SK-N-SH (cell line): ENCODE data around the gene CDC42BPG. TPM values are rescaled to one million over a fixed set of nuclear protein-coding genes. Genes with fewer than 3 reads are reported as not detected.

Source experiments
- CTCF ChIA-PET: fragments of 300-600, 350-600 bp; formaldehyde crosslinking; extraction: SDS; loops from one replicate; lab custom pipeline; 2021; lab: Yijun Ruan, JAX
- POLR2A ChIA-PET: fragments of 350-600 bp; sonication (Branson Sonifier 250); formaldehyde crosslinking; extraction: SDS; loops from one replicate; lab custom pipeline; 2020; ENCODE audit warnings: antibody characterized with exemption, inconsistent platforms; lab: Yijun Ruan, JAX
- DNase-seq: peaks from one replicate; pipeline ENCODE4 v3.0.0; 2012
- H2AFZ ChIP-seq: fragments of 200-600 bp; sonication (generic); 2 replicates; pipeline ENCODE4 v1.8.1; 2016; ENCODE audit warnings: antibody characterized with exemption, mild to moderate bottlenecking, low read depth
- H3F3A ChIP-seq: fragments of 200-600 bp; sonication (generic); replicated peaks from 2 replicates; pipeline ENCODE3; 2016; ENCODE audit warnings: antibody characterized with exemption, mild to moderate bottlenecking; ENCODE audit not compliant: insufficient read depth
- H3K27ac ChIP-seq, 2 experiments: fragments of 200-500 bp in 1 of 2; fragments of 200-600 bp in 1 of 2; sonication (Bioruptor generic) in 1 of 2; sonication (generic), shearing (Covaris generic) in 1 of 2; 2 replicates each; pipeline versions ENCODE4 v1.5.1 to v1.6.1; 2014 to 2016; ENCODE audit warnings: low read depth in 2 of 2, inconsistent platforms in 1 of 2, low read length in 1 of 2, mild to moderate bottlenecking in 1 of 2, mixed read lengths in 1 of 2
- H3K27me3 ChIP-seq: fragments of 200-600 bp; sonication (generic), shearing (Covaris generic); 2 replicates; pipeline ENCODE4 v1.6.1; 2016; ENCODE audit warnings: mixed run types; ENCODE audit not compliant: insufficient read depth
- H3K36me3 ChIP-seq, 2 experiments: fragments of 200-500 bp in 1 of 2; fragments of 200-600 bp in 1 of 2; sonication (Bioruptor generic) in 1 of 2; sonication (generic) in 1 of 2; replicated peaks in 1 of 2; 2 replicates each; pipeline versions ENCODE3 to v1.5.1; 2014 to 2016; ENCODE audit warnings: low read length in 1 of 2, mild to moderate bottlenecking in 1 of 2; ENCODE audit not compliant: insufficient read depth in 2 of 2, control insufficient read depth in 1 of 2
- H3K4me1 ChIP-seq, 2 experiments: fragments of 200-500 bp in 1 of 2; fragments of 200-600 bp in 1 of 2; sonication (Bioruptor generic) in 1 of 2; sonication (generic), shearing (Covaris generic) in 1 of 2; 2 replicates each; pipeline versions ENCODE4 v1.5.1 to v1.6.1; 2014 to 2016; ENCODE audit warnings: low read depth in 1 of 2, low read length in 1 of 2, mixed run types in 1 of 2; ENCODE audit not compliant: insufficient read depth in 2 of 2, control insufficient read depth in 1 of 2
- H3K4me2 ChIP-seq: fragments of 200-600 bp; sonication (generic), shearing (Covaris generic); 2 replicates; pipeline ENCODE4 v1.6.1; 2017; ENCODE audit warnings: mixed run types
- H3K4me3 ChIP-seq, 2 experiments: fragments of 200-500 bp in 1 of 2; fragments of 200-600 bp in 1 of 2; sonication (Bioruptor generic) in 1 of 2; sonication (generic), shearing (Covaris generic) in 1 of 2; 2 replicates each; pipeline versions ENCODE4 v1.5.1 to v1.8.1; 2014 to 2016; ENCODE audit warnings: low read depth in 2 of 2, inconsistent platforms in 1 of 2, low read length in 1 of 2, mild to moderate bottlenecking in 1 of 2, mixed read lengths in 1 of 2, moderate library complexity in 1 of 2
- H3K79me2 ChIP-seq: fragments of 200-600 bp; sonication (generic); 2 replicates; pipeline ENCODE4 v1.8.1; 2017; ENCODE audit warnings: mild to moderate bottlenecking; ENCODE audit not compliant: insufficient read depth
- H3K9ac ChIP-seq: fragments of 200-600 bp; sonication (generic); 2 replicates; pipeline ENCODE4 v1.6.1; 2017; ENCODE audit warnings: mixed run types
- H3K9me2 ChIP-seq: fragments of 200-600 bp; sonication (generic); 2 replicates; pipeline ENCODE4 v1.6.1; 2017; ENCODE audit warnings: mixed run types
- H3K9me3 ChIP-seq: fragments of 200-600 bp; sonication (generic); 2 replicates; pipeline ENCODE4 v1.6.1; 2017; ENCODE audit warnings: mixed run types, mild to moderate bottlenecking, moderate library complexity
- H4K20me1 ChIP-seq: fragments of 200-600 bp; sonication (generic); 2 replicates; pipeline ENCODE4 v1.6.1; 2017; ENCODE audit warnings: mild to moderate bottlenecking, mixed run types; ENCODE audit not compliant: insufficient read depth
- CHD2 ChIP-seq: fragments of 150-350 bp; IDR thresholded peaks from 2 replicates; pipeline ENCODE4 v1.6.1; 2018; ENCODE audit warnings: low read length; ENCODE audit not compliant: partially characterized antibody
- ELF1 ChIP-seq: IDR thresholded peaks from 2 replicates; pipeline ENCODE4 v1.4.0; 2012
- EP300 ChIP-seq, 2 experiments: IDR thresholded peaks; 2 replicates each; pipeline versions ENCODE4 v1.4.0 to v1.6.1; 2012; ENCODE audit warnings: borderline replicate concordance in 1 of 2, low read depth in 1 of 2, low read length in 1 of 2
- FOSL2 ChIP-seq: IDR thresholded peaks from 2 replicates; pipeline ENCODE4 v1.4.0; 2012; ENCODE audit warnings: low read depth, mild to moderate bottlenecking, moderate library complexity, borderline replicate concordance
- FOXM1 ChIP-seq: IDR thresholded peaks from 2 replicates; pipeline ENCODE4 v1.4.0; 2012; ENCODE audit warnings: low read depth, mild to moderate bottlenecking
- GABPA ChIP-seq: IDR thresholded peaks from 2 replicates; pipeline ENCODE4 v1.4.0; 2012; ENCODE audit warnings: low read depth, mild to moderate bottlenecking
- JUND ChIP-seq: IDR thresholded peaks from 2 replicates; pipeline ENCODE4 v1.4.0; 2012
- MEF2A ChIP-seq: IDR thresholded peaks from 2 replicates; pipeline ENCODE4 v1.4.0; 2012; ENCODE audit warnings: low read depth, borderline replicate concordance
- NFIC ChIP-seq: IDR thresholded peaks from 2 replicates; pipeline ENCODE4 v1.4.0; 2012; ENCODE audit warnings: borderline replicate concordance
- POLR2AphosphoS5 ChIP-seq: IDR thresholded peaks from 2 replicates; pipeline ENCODE4 v1.6.1; 2012; ENCODE audit warnings: low read depth, low read length
- RCOR1 ChIP-seq: fragments of 150-350 bp; IDR thresholded peaks from 2 replicates; pipeline ENCODE4 v1.6.1; 2017; ENCODE audit warnings: antibody characterized with exemption, low read length
- RXRA ChIP-seq: IDR thresholded peaks from 2 replicates; pipeline ENCODE4 v1.4.0; 2012; ENCODE audit warnings: low read depth, mild to moderate bottlenecking, borderline replicate concordance
- SIN3A ChIP-seq: IDR thresholded peaks from 2 replicates; pipeline ENCODE4 v1.6.1; 2012; ENCODE audit warnings: low read depth, mild to moderate bottlenecking, low read length, moderate library complexity, borderline replicate concordance
- TAF1 ChIP-seq: IDR thresholded peaks from 2 replicates; pipeline ENCODE4 v1.6.1; 2012; ENCODE audit warnings: low read depth, mild to moderate bottlenecking, low read length, moderate library complexity, borderline replicate concordance
- TCF12 ChIP-seq: IDR thresholded peaks from 2 replicates; pipeline ENCODE4 v1.4.0; 2012
- YY1 ChIP-seq: IDR thresholded peaks from 2 replicates; pipeline ENCODE4 v1.4.0; 2012; ENCODE audit warnings: low read depth, mild to moderate bottlenecking
- WGBS: methylation state at CpG from one replicate; pipeline ENCODE4 v1.1.6; 2017; ENCODE audit warnings: low lambda C conversion rate; 5-methylcytosine and 5-hydroxymethylcytosine counted together
- polyA plus RNA-seq, 3 experiments: library from polyadenylated mRNA; depleted of rRNA; stranded (reverse); fragments of >200 nt; gene quantifications; 2 replicates each; pipeline ENCODE4 v1.2.3, GENCODE V29; 2012
- TF ChIP-seq, protein P1 (sequence below): IDR thresholded peaks from 2 replicates; pipeline ENCODE4 v1.4.0; 2012; ENCODE audit warnings: low read depth, borderline replicate concordance
- TF ChIP-seq, protein P2 (sequence below): fragments of 200-600 bp; sonication (generic); IDR thresholded peaks from 2 replicates; pipeline ENCODE4 v1.6.1; 2017; ENCODE audit warnings: antibody characterized with exemption, mild to moderate bottlenecking, moderate library complexity
- TF ChIP-seq, protein P3 (sequence below): fragments of 150-350 bp; IDR thresholded peaks from 2 replicates; pipeline ENCODE4 v1.6.1; 2017; ENCODE audit warnings: antibody characterized with exemption, low read length, low read depth, borderline replicate concordance
- TF ChIP-seq, protein P4 (sequence below): IDR thresholded peaks from 2 replicates; pipeline ENCODE4; 2012
- TF ChIP-seq, protein P5 (sequence below): IDR thresholded peaks from 2 replicates; pipeline ENCODE4 v1.4.0; 2012; ENCODE audit warnings: low read depth
- TF ChIP-seq, protein P6 (sequence below): IDR thresholded peaks from 2 replicates; pipeline ENCODE4 v1.4.0; 2012; ENCODE audit warnings: low read depth, borderline replicate concordance

Gene CDC42BPG
- polyA plus RNA-seq, 1 of the 3 experiments (the other 2 are of a cell fraction): 0.33 TPM

DNA sequence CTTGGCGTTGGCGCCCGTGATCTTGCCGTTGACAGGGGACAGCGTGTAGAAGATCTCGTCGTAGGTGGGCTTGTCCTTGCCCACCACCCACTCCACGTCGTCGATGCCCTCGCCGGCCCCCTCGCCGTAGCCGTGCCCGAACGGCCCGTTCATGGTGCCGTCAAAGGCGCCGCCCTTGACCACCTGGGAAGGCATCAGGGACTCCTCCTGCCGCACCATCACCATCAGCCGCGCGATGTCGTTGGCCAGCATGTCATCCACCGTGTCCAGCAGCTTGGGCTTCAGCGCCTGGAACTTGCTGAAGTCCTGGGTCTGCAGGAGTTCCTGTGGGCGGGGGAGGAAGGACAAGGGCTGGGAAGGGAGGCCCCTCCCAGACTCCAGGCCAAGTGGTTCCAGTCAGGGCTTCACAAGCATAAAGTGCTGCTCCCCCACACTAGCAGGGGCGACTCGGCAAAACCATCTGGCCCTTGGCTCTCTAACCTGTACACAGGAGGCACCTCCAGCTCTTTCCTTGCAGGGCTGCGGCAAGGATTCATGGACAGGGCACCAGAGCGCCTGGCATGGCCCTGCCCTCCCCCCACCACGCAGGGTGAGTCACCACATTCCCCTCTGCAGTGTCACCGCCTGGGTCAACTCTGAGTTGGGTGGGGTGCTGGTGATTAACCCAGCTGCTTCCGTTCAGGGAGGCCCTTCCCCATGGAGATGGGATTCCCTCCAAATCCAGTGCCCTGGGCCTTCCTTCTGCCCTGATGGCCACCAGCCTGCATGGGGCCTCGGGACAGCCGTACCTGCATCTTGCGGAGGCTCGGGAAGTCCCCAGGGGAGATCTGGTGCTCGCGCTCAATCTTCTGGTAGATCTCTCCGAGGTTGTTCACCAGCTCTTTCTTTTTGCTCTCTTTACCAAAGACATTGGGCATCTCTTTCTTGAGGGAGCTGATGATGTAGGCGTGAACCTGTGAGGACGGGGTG lies 10.4 kb upstream of the CDC42BPG start:
- ChIA-PET POLR2A (interaction anchor here (2.4 kb wide), 1 partner anchor 24 kb away, joined by 8 read pairs; the partner anchor contains the start of gene EHD1), CTCF (interaction anchor here (1.2 to 2.4 kb wide), 3 partner anchors 33 to 70 kb away, joined by 4 to 11 read pairs (median 5); partner anchors contain the start of gene PPP2R5B)
- no peaks in the 10 kb centered on the region for H3K27me3 ChIP-seq
- peak overlapping the region; percentile 66 for H3K4me2 ChIP-seq
- peak overlapping the region; percentile 19 to 80; a peak in 3 of 4 replicates for H3K27ac ChIP-seq
- H3K4me3 ChIP-seq: no peak overlapping the region
- 77% methylated on average over 17 of the region's 45 CpGs for WGBS
- H3K79me2 ChIP-seq: peaks cover 23% of the 10 kb centered on the region; the same call in 1 of the 2 replicates
- H3K9me3 ChIP-seq: no peaks in the 10 kb centered on the region
- no peaks in the 10 kb centered on the region for H3K9me2 ChIP-seq
- no peaks in the 10 kb centered on the region for H4K20me1 ChIP-seq
- H3K9ac ChIP-seq: peak overlapping the region; percentile 10; the same call in 1 of the 2 replicates
- H3K4me1 ChIP-seq: peaks cover 11 to 28% of the 10 kb centered on the region in 2 experiments; a peak in 3 of 4 replicates
- H2AFZ ChIP-seq: no peak overlapping the region
- H3K36me3 ChIP-seq: peaks cover 7 to 27% of the 10 kb centered on the region in 2 experiments
- no peak for DNase-seq
- peaks cover 6% of the 10 kb centered on the region for H3F3A ChIP-seq
- peak; percentile 98 for TF ChIP-seq RXRA
- TF ChIP-seq NFIC: peak; percentile 92
- TF ChIP-seq RCOR1: no peak
- TF ChIP-seq, protein P1, sequence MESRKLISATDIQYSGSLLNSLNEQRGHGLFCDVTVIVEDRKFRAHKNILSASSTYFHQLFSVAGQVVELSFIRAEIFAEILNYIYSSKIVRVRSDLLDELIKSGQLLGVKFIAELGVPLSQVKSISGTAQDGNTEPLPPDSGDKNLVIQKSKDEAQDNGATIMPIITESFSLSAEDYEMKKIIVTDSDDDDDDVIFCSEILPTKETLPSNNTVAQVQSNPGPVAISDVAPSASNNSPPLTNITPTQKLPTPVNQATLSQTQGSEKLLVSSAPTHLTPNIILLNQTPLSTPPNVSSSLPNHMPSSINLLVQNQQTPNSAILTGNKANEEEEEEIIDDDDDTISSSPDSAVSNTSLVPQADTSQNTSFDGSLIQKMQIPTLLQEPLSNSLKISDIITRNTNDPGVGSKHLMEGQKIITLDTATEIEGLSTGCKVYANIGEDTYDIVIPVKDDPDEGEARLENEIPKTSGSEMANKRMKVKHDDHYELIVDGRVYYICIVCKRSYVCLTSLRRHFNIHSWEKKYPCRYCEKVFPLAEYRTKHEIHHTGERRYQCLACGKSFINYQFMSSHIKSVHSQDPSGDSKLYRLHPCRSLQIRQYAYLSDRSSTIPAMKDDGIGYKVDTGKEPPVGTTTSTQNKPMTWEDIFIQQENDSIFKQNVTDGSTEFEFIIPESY: peak; percentile 86
- TF ChIP-seq, protein P2, sequence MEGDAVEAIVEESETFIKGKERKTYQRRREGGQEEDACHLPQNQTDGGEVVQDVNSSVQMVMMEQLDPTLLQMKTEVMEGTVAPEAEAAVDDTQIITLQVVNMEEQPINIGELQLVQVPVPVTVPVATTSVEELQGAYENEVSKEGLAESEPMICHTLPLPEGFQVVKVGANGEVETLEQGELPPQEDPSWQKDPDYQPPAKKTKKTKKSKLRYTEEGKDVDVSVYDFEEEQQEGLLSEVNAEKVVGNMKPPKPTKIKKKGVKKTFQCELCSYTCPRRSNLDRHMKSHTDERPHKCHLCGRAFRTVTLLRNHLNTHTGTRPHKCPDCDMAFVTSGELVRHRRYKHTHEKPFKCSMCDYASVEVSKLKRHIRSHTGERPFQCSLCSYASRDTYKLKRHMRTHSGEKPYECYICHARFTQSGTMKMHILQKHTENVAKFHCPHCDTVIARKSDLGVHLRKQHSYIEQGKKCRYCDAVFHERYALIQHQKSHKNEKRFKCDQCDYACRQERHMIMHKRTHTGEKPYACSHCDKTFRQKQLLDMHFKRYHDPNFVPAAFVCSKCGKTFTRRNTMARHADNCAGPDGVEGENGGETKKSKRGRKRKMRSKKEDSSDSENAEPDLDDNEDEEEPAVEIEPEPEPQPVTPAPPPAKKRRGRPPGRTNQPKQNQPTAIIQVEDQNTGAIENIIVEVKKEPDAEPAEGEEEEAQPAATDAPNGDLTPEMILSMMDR: no peak
- peak; percentile 89; the same call in 1 of the 2 replicates for TF ChIP-seq SIN3A
- peak; percentile 100 for TF ChIP-seq JUND
- no peak; the same call in 1 of the 2 replicates for TF ChIP-seq MEF2A
- TF ChIP-seq TAF1: no peak
- TF ChIP-seq ELF1: peak; percentile 63; the same call in 1 of the 2 replicates
- TF ChIP-seq, protein P3, sequence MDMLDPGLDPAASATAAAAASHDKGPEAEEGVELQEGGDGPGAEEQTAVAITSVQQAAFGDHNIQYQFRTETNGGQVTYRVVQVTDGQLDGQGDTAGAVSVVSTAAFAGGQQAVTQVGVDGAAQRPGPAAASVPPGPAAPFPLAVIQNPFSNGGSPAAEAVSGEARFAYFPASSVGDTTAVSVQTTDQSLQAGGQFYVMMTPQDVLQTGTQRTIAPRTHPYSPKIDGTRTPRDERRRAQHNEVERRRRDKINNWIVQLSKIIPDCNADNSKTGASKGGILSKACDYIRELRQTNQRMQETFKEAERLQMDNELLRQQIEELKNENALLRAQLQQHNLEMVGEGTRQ: no peak
- TF ChIP-seq EP300 (IDR thresholded peaks at IDR 0.05; ENCODE audit: borderline replicate concordance in 1 of 2, low read depth in 1 of 2, low read length in 1 of 2): peak in 1 of 2 experiments; percentile 96; a peak in 2 of 4 replicates
- peak; percentile 89; the same call in 1 of the 2 replicates for TF ChIP-seq POLR2AphosphoS5
- TF ChIP-seq FOXM1: 0 out of 2 replicates have a peak, but pooled peaks have one; percentile 47
- peak; percentile 11; the same call in 1 of the 2 replicates for TF ChIP-seq YY1
- TF ChIP-seq GABPA: peak; percentile 49
- TF ChIP-seq FOSL2: peak; percentile 100
- TF ChIP-seq, protein P4, sequence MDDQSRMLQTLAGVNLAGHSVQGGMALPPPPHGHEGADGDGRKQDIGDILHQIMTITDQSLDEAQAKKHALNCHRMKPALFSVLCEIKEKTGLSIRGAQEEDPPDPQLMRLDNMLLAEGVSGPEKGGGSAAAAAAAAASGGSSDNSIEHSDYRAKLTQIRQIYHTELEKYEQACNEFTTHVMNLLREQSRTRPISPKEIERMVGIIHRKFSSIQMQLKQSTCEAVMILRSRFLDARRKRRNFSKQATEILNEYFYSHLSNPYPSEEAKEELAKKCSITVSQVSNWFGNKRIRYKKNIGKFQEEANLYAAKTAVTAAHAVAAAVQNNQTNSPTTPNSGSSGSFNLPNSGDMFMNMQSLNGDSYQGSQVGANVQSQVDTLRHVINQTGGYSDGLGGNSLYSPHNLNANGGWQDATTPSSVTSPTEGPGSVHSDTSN: peak; percentile 89
- TF ChIP-seq, protein P5, sequence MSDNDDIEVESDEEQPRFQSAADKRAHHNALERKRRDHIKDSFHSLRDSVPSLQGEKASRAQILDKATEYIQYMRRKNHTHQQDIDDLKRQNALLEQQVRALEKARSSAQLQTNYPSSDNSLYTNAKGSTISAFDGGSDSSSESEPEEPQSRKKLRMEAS: peak; percentile 91
- peak; percentile 95 for TF ChIP-seq TCF12
- TF ChIP-seq CHD2: no peak
- TF ChIP-seq, protein P6, sequence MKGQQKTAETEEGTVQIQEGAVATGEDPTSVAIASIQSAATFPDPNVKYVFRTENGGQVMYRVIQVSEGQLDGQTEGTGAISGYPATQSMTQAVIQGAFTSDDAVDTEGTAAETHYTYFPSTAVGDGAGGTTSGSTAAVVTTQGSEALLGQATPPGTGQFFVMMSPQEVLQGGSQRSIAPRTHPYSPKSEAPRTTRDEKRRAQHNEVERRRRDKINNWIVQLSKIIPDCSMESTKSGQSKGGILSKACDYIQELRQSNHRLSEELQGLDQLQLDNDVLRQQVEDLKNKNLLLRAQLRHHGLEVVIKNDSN: no peak; the same call in 1 of the 2 replicates
